Smooth muscle cell (in vitro differentiated cells): ENCODE data around the gene NOTCH1. TPM values are rescaled to one million over a fixed set of nuclear protein-coding genes. Genes with fewer than 3 reads are reported as not detected.

Experiments used
- DNase-seq: peaks from one replicate; lab custom pipeline; 2025; ENCODE audit not compliant: unreplicated experiment; lab: John Stamatoyannopoulos, UW
- H2AFZ ChIP-seq: fragments of 200-600 bp; sonication (generic); 2 replicates; pipeline ENCODE4 v1.6.0; 2016; ENCODE audit warnings: antibody characterized with exemption, low read depth, mild to moderate bottlenecking
- H3F3A ChIP-seq: fragments of 200-600 bp; sonication (generic); 2 replicates; pipeline ENCODE4 v1.6.0; 2017; ENCODE audit warnings: antibody characterized with exemption, low read depth
- H3K27ac ChIP-seq: fragments of 200-600 bp; sonication (generic); 2 replicates; pipeline ENCODE4 v1.5.1; 2016; ENCODE audit warnings: low read depth, mild to moderate bottlenecking
- H3K27me3 ChIP-seq: fragments of 200-600 bp; sonication (generic); 2 replicates; pipeline ENCODE4 v1.6.1; 2016; ENCODE audit warnings: low read depth, mild to moderate bottlenecking
- H3K36me3 ChIP-seq: fragments of 200-600 bp; sonication (generic); 2 replicates; pipeline ENCODE4 v1.5.1; 2016; ENCODE audit warnings: low read depth
- H3K4me1 ChIP-seq: fragments of 200-600 bp; sonication (generic); 2 replicates; pipeline ENCODE4 v1.5.1; 2016; ENCODE audit warnings: low read depth
- H3K4me2 ChIP-seq: fragments of 200-600 bp; sonication (generic); 2 replicates; pipeline ENCODE4 v1.6.0; 2016; ENCODE audit warnings: mild to moderate bottlenecking
- H3K4me3 ChIP-seq: fragments of 200-600 bp; sonication (generic); 2 replicates; pipeline ENCODE4 v1.5.1; 2016; ENCODE audit warnings: mild to moderate bottlenecking
- H3K79me2 ChIP-seq: fragments of 200-600 bp; sonication (generic); 2 replicates; pipeline ENCODE4 v1.6.0; 2016; ENCODE audit warnings: low read depth, mild to moderate bottlenecking
- H3K9ac ChIP-seq: fragments of 200-600 bp; sonication (generic); 2 replicates; pipeline ENCODE4 v1.6.0; 2016; ENCODE audit warnings: low read depth
- H3K9me3 ChIP-seq: fragments of 200-600 bp; sonication (generic); replicated peaks from 2 replicates; pipeline ENCODE4 v1.5.1; 2016; ENCODE audit warnings: low read depth
- H4K20me1 ChIP-seq: fragments of 200-600 bp; sonication (generic); 2 replicates; pipeline ENCODE4 v1.6.0; 2016; ENCODE audit warnings: low read depth
- CTCF ChIP-seq: fragments of 200-600 bp; sonication (generic); IDR thresholded peaks from 2 replicates; pipeline ENCODE4 v1.5.1; 2017; ENCODE audit warnings: borderline replicate concordance, mild to moderate bottlenecking, antibody characterized with exemption; ENCODE audit not compliant: insufficient read depth, poor library complexity, severe bottlenecking
- WGBS: methylation state at CpG from one replicate; pipeline ENCODE4 v1.1.7; 2016; ENCODE audit warnings: low lambda C conversion rate; 5-methylcytosine and 5-hydroxymethylcytosine counted together
- polyA plus RNA-seq: library from polyadenylated mRNA; unstranded; fragments of >200 nt; fragmentation: Nextera tagmentation; extraction: Ambion mirVana; gene quantifications from 2 replicates; pipeline ENCODE4 v1.2.1, GENCODE V29; 2016
- total RNA-seq: library from RNA; depleted of rRNA; stranded (reverse); fragments of >200 nt; gene quantifications from 2 replicates; pipeline ENCODE4 v1.2.3, GENCODE V29; 2014

Gene NOTCH1
- total and polyA plus RNA-seq, 2 experiments from 2014 or later = 7.2 to 13.2 TPM

- DNase-seq = no peak
- H3F3A ChIP-seq = no peaks in the 10 kb centered on the region
- no peak for TF ChIP-seq CTCF
- no peak overlapping the region for H3K9ac ChIP-seq
- H3K4me3 ChIP-seq = no peak overlapping the region
- 97% methylated on average over 28 of the region's 29 CpGs for WGBS
- no peaks in the 10 kb centered on the region for H3K27me3 ChIP-seq
- no peak overlapping the region for H3K4me2 ChIP-seq
- no peaks in the 10 kb centered on the region for H3K9me3 ChIP-seq
- H3K36me3 ChIP-seq = peaks cover 4% of the 10 kb centered on the region
- H4K20me1 ChIP-seq = peaks cover 4% of the 10 kb centered on the region
- H3K79me2 ChIP-seq = no peaks in the 10 kb centered on the region
- H3K4me1 ChIP-seq = no peaks in the 10 kb centered on the region
- H3K27ac ChIP-seq = no peak overlapping the region
- no peak overlapping the region for H2AFZ ChIP-seq
Measured at GRCh38 chr9:136514022-136514714, 31.7 kb downstream of the NOTCH1 start.

- 98% methylated on average over 16 of the region's 16 CpGs for WGBS
- H3K36me3 ChIP-seq = peaks cover 4% of the 10 kb centered on the region
Measured at GRCh38 chr9:136513191-136513590, 32.7 kb downstream of the NOTCH1 start.

DNA sequence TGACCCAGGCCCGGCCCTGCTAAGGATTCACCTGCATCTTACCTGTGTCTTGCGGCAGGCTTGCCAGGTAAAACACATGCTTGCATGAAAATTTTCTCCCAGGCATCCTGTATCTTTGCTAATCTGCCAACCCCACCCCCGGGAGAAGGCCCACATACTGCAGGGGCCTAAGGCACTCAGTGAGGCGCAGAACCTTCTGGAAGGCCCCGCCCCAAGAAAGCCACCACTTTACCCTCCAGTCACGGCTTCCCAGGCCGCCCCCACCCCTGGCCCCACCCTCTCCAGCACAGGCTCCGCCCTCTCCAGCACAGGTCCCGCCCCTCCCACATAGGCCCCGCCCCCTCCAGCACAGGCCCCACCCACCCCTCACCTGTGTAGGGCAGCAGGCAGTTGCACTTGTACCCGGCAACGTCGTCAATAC lies 33.2 kb downstream of the NOTCH1 start:
- Histone ChIP-seq H3K9ac (no peak overlapping the region), H4K20me1 (peaks cover 4% of the 10 kb centered on the region), H3K4me2 (no peak overlapping the region), H3F3A (no peaks in the 10 kb centered on the region), H3K27me3 (no peaks in the 10 kb centered on the region), H3K9me3 (no peaks in the 10 kb centered on the region), H3K79me2 (no peaks in the 10 kb centered on the region), H3K27ac (no peak overlapping the region), H2AFZ (no peak overlapping the region), H3K36me3 (peaks cover 4% of the 10 kb centered on the region), H3K4me1 (no peaks in the 10 kb centered on the region), H3K4me3 (no peak overlapping the region)
- DNase-seq = no peak
- WGBS = 94% methylated on average over 10 of the region's 13 CpGs
- no peak for TF ChIP-seq CTCF

More at GRCh38 chr9:136513191-136513590, 32.7 kb downstream of the NOTCH1 start:
- Histone ChIP-seq H2AFZ (no peak overlapping the region), H3K79me2 (no peaks in the 10 kb centered on the region), H3K4me1 (no peaks in the 10 kb centered on the region), H3K9me3 (no peaks in the 10 kb centered on the region), H3K4me3 (no peak overlapping the region), H3K27me3 (no peaks in the 10 kb centered on the region), H3K27ac (no peak overlapping the region), H3F3A (no peaks in the 10 kb centered on the region), H3K4me2 (no peak overlapping the region), H4K20me1 (peaks cover 4% of the 10 kb centered on the region), H3K9ac (no peak overlapping the region)
- no peak for TF ChIP-seq CTCF
- no peak for DNase-seq
